HEK293 (cell line): Measurements from ENCODE around the gene FLNA.

Experiments used
- CTCF ChIA-PET: fragments of 350-600 bp; formaldehyde crosslinking; extraction: SDS; loops from one replicate; lab custom pipeline; 2021; ENCODE audit warnings: antibody characterized with exemption; lab: Yijun Ruan, JAX
- POLR2A ChIA-PET: fragments of 300-600 bp; formaldehyde crosslinking; extraction: SDS; loops from one replicate; lab custom pipeline; 2020; ENCODE audit warnings: antibody characterized with exemption, inconsistent platforms; lab: Yijun Ruan, JAX
- H3K27ac ChIP-seq: fragments of 200-500 bp; sonication (Bioruptor generic); 2 replicates; pipeline ENCODE4 v1.5.1; 2014; ENCODE audit warnings: low read depth, low read length, control low read depth, inconsistent platforms; ENCODE audit errors: extremely low read depth
- H3K36me3 ChIP-seq, 2 experiments: fragments of 200-500 bp in 1 of 2; sonication (Bioruptor generic) in 1 of 2; 1 replicate in 1 of 2; 2 replicates in 1 of 2; pipeline ENCODE4 v1.5.1; 2014 to 2017; ENCODE audit warnings: inconsistent platforms in 2 of 2, low read length in 2 of 2; ENCODE audit not compliant: control insufficient read depth in 2 of 2, insufficient read depth in 1 of 2
- H3K4me1 ChIP-seq: fragments of 200-500 bp; sonication (Bioruptor generic); 2 replicates; pipeline ENCODE4 v1.5.1; 2014; ENCODE audit warnings: mild to moderate bottlenecking, low read length, inconsistent platforms; ENCODE audit not compliant: control insufficient read depth, insufficient read depth
- H3K4me3 ChIP-seq: 2 replicates; pipeline ENCODE4 v1.5.1; 2011; ENCODE audit warnings: low read depth, mild to moderate bottlenecking, control low read depth, low read length, moderate library complexity
- H3K9me3 ChIP-seq: fragments of 200-500 bp; sonication (Bioruptor generic); 2 replicates; pipeline ENCODE4 v1.5.1; 2014; ENCODE audit warnings: low read depth, low read length, inconsistent platforms; ENCODE audit not compliant: control insufficient read depth, insufficient read depth
- CTCF ChIP-seq: fragments of 450-650 bp; formaldehyde crosslinking; IDR thresholded peaks from 2 replicates; pipeline ENCODE4 v1.5.1; 2016; ENCODE audit warnings: missing biosample characterization, missing genetic modification characterization
- GLIS1 ChIP-seq: fragments of 450-650 bp; formaldehyde crosslinking; IDR thresholded peaks from 2 replicates; pipeline ENCODE4 v1.5.1; 2016; ENCODE audit warnings: missing biosample characterization, missing genetic modification characterization
- PRDM4 ChIP-seq: fragments of 450-650 bp; formaldehyde crosslinking; IDR thresholded peaks from 2 replicates; pipeline ENCODE4 v1.5.1; 2017; ENCODE audit warnings: missing biosample characterization, missing genetic modification characterization
- SCRT1 ChIP-seq: fragments of 450-650 bp; formaldehyde crosslinking; IDR thresholded peaks from 2 replicates; pipeline ENCODE4 v1.5.1; 2016; ENCODE audit warnings: missing biosample characterization, missing genetic modification characterization, borderline replicate concordance
- TRIM28 ChIP-seq: IDR thresholded peaks from 2 replicates; pipeline ENCODE4 v1.6.1; 2011; ENCODE audit warnings: low read length, control low read depth, borderline replicate concordance
- ZBTB17 ChIP-seq: fragments of 450-650 bp; formaldehyde crosslinking; IDR thresholded peaks from 2 replicates; pipeline ENCODE4 v1.5.1; 2016; ENCODE audit warnings: missing biosample characterization, missing genetic modification characterization
- ZBTB7A ChIP-seq: fragments of 450-650 bp; formaldehyde crosslinking; IDR thresholded peaks from 2 replicates; pipeline ENCODE4 v1.5.1; 2016; ENCODE audit warnings: low read depth, missing biosample characterization, missing genetic modification characterization
- ZBTB8A ChIP-seq: fragments of 450-650 bp; formaldehyde crosslinking; IDR thresholded peaks from 2 replicates; pipeline ENCODE4 v1.5.1; 2016; ENCODE audit warnings: missing biosample characterization, missing genetic modification characterization
- ZFHX2 ChIP-seq: fragments of 450-650 bp; formaldehyde crosslinking; conservative IDR thresholded peaks from 2 replicates; pipeline ENCODE4 v1.5.1; 2016; ENCODE audit warnings: missing biosample characterization, missing genetic modification characterization
- ZNF114 ChIP-seq: fragments of 450-650 bp; formaldehyde crosslinking; IDR thresholded peaks from 2 replicates; pipeline ENCODE4 v1.5.0; 2017; ENCODE audit warnings: missing biosample characterization, missing genetic modification characterization
- ZNF146 ChIP-seq: fragments of 450-650 bp; formaldehyde crosslinking; IDR thresholded peaks from 2 replicates; pipeline ENCODE4 v1.5.1; 2016; ENCODE audit warnings: missing biosample characterization, missing genetic modification characterization
- ZNF157 ChIP-seq: fragments of 450-650 bp; formaldehyde crosslinking; IDR thresholded peaks from 2 replicates; pipeline ENCODE4 v1.5.1; 2016; ENCODE audit warnings: missing biosample characterization, missing genetic modification characterization
- ZNF223 ChIP-seq: fragments of 450-650 bp; formaldehyde crosslinking; IDR thresholded peaks from 2 replicates; pipeline ENCODE4 v1.5.1; 2016; ENCODE audit warnings: missing biosample characterization, missing genetic modification characterization
- ZNF26 ChIP-seq: fragments of 450-650 bp; formaldehyde crosslinking; IDR thresholded peaks from 2 replicates; pipeline ENCODE4 v1.5.1; 2016; ENCODE audit warnings: missing biosample characterization, missing genetic modification characterization
- ZNF274 ChIP-seq, 2 experiments: fragments of 200-500 bp in 1 of 2; fragments of 450-650 bp in 1 of 2; sonication (Bioruptor generic) in 1 of 2; formaldehyde crosslinking in 1 of 2; IDR thresholded peaks; 2 replicates each; pipeline versions ENCODE4 v1.5.1 to v1.6.1; 2014 to 2016; ENCODE audit warnings: borderline replicate concordance in 1 of 2, inconsistent platforms in 1 of 2, low read length in 1 of 2, missing biosample characterization in 1 of 2, missing genetic modification characterization in 1 of 2
- ZNF280D ChIP-seq: fragments of 450-650 bp; formaldehyde crosslinking; IDR thresholded peaks from 2 replicates; pipeline ENCODE4 v1.5.1; 2016; ENCODE audit warnings: missing biosample characterization, missing genetic modification characterization
- ZNF513 ChIP-seq: fragments of 450-650 bp; IDR thresholded peaks from 2 replicates; pipeline ENCODE4 v1.5.1; 2018; ENCODE audit warnings: missing biosample characterization, missing genetic modification characterization
- ZNF623 ChIP-seq: fragments of 450-650 bp; formaldehyde crosslinking; IDR thresholded peaks from 2 replicates; pipeline ENCODE4 v1.5.1; 2016; ENCODE audit warnings: missing biosample characterization, missing genetic modification characterization
- ZNF654 ChIP-seq: fragments of 450-650 bp; formaldehyde crosslinking; IDR thresholded peaks from 2 replicates; pipeline ENCODE4 v1.5.1; 2016; ENCODE audit warnings: low read depth, missing biosample characterization, missing genetic modification characterization
- ZSCAN16 ChIP-seq: fragments of 450-650 bp; formaldehyde crosslinking; IDR thresholded peaks from 2 replicates; pipeline ENCODE4 v1.5.1; 2016; ENCODE audit warnings: missing biosample characterization, missing genetic modification characterization

Gene FLNA

GRCh38 chrX:154309041-154309775 is 65.2 kb downstream of the FLNA start:
- CTCF ChIA-PET = interaction anchor here (0.6 to 3.1 kb wide), 18 partner anchors 9 to 361 kb away, joined by 3 to 21 read pairs (median 4); partner anchors contain the start of gene TKTL1
- no peak for TF ChIP-seq ZNF146 (tag by site-specific recombination)
- no peak for TF ChIP-seq ZNF157 (tag by site-specific recombination)
- no peak for TF ChIP-seq ZBTB8A (tag by site-specific recombination)
- TF ChIP-seq ZNF513 (tag by site-specific recombination) = no peak
- H3K4me1 ChIP-seq = no peaks in the 10 kb centered on the region
- no peak overlapping the region for H3K4me3 ChIP-seq
- POLR2A ChIA-PET = no interaction called here
- no peak overlapping the region for H3K27ac ChIP-seq
- no peaks in the 10 kb centered on the region for H3K9me3 ChIP-seq
- no peaks in the 10 kb centered on the region for H3K36me3 ChIP-seq

- CTCF ChIA-PET = interaction anchor here (0.6 to 3.1 kb wide), 20 partner anchors 9 to 1081 kb away, joined by 3 to 21 read pairs (median 4); partner anchors contain the start of gene TKTL1
- Histone ChIP-seq H3K27ac (no peak overlapping the region), H3K4me3 (no peak overlapping the region), H3K36me3 (no peaks in the 10 kb centered on the region), H3K4me1 (no peaks in the 10 kb centered on the region), H3K9me3 (no peaks in the 10 kb centered on the region)
- POLR2A ChIA-PET = interaction anchor here (0.8 kb wide), 1 partner anchor 63 kb away, joined by 5 read pairs; no protein-coding TSS in a partner anchor
- TF ChIP-seq ZNF623 (tag by site-specific recombination) (peak; percentile 70), ZBTB17 (tag by site-specific recombination) (peak; percentile 70), ZNF114 (tag by site-specific recombination) (no peak), GLIS1 (peak; percentile 52), ZNF223 (tag by site-specific recombination) (no peak), SCRT1 (tag by site-specific recombination) (no peak), ZSCAN16 (peak; percentile 39; the same call in 1 of the 2 replicates), ZNF654 (tag by site-specific recombination) (peak; percentile 37), ZNF280D (tag by site-specific recombination) (no peak), ZNF26 (no peak), ZBTB7A (tag by site-specific recombination) (no peak), ZNF274 (IDR thresholded peaks at IDR 0.05; ENCODE audit: low read length) (no peak), ZNF274 (tag by site-specific recombination; IDR thresholded peaks at IDR 0.05; ENCODE audit: borderline replicate concordance) (no peak), ZFHX2 (tag by site-specific recombination) (peak; percentile 24; the same call in 1 of the 2 replicates), TRIM28 (0 out of 2 replicates have a peak, but pooled peaks have one; percentile 18), CTCF (tag by site-specific recombination) (peak; percentile 52; the same call in 1 of the 2 replicates), PRDM4 (tag by site-specific recombination) (no peak)
- TF ChIP-seq, all 188 proteins: peak for 8
These were observed 66.1 kb downstream of the FLNA start for GRCh38 chrX:154308108-154308946.
